ENCODE results near the gene ACTN4. TPM values are rescaled to one million over a fixed set of nuclear protein-coding genes. Genes with fewer than 3 reads are reported as not detected.
A peak's percentile ranks its signal among the peaks of the same experiment; 100 is the strongest.

ACTN4 gene
- total RNA-seq, 4 donors from 2014 or later = 342 to 463 (median 382) TPM

DNA sequence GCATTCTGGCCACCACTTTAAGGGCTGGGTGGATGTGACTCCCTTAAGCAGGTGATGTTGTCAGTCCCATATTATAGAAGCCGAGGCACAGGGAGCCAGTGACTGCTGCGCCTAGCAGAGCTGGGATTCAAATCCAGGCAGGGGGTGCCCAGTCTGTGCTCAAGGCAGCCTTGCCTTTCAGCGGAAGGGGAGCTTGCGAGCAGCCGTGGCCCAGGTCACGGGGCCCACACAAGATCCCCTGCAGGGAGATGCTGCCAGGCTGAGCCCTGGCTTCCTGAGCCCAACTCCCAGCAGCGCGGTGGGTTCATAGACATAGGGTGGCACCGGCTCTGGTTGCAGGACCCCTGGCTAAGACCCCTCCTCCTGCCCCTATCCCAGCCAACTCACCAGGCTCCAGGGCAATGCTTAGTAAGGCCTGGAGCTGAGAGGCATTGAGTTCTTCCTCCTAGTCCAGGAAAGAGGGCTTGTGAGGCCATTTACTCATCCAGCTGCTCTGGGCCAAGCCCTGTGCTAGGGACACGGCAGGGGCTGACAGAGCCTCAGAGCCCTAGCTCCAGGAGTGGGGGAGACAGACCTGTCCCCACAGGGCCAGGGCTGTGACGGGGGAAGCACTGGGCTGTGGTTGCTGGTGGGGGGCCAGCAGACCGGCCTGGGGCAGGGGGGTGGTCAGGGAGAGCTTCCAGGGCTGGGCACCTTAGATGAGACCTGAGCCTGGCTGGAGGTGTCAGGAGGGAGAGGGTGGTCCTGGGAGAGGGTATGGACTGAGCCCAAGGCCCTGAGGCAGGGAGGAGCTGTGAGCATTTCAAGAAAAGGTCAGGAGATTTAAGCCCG lies 87.2 kb downstream of the ACTN4 start:
- TF ChIP-seq EP300 (IDR thresholded peaks at IDR 0.05) (no peak), POLR2A (IDR thresholded peaks at IDR 0.05) (no peak)
- TF ChIP-seq, protein P1, sequence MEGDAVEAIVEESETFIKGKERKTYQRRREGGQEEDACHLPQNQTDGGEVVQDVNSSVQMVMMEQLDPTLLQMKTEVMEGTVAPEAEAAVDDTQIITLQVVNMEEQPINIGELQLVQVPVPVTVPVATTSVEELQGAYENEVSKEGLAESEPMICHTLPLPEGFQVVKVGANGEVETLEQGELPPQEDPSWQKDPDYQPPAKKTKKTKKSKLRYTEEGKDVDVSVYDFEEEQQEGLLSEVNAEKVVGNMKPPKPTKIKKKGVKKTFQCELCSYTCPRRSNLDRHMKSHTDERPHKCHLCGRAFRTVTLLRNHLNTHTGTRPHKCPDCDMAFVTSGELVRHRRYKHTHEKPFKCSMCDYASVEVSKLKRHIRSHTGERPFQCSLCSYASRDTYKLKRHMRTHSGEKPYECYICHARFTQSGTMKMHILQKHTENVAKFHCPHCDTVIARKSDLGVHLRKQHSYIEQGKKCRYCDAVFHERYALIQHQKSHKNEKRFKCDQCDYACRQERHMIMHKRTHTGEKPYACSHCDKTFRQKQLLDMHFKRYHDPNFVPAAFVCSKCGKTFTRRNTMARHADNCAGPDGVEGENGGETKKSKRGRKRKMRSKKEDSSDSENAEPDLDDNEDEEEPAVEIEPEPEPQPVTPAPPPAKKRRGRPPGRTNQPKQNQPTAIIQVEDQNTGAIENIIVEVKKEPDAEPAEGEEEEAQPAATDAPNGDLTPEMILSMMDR (IDR thresholded peaks at IDR 0.05) = no peak
- peak overlapping the region in 3 of 4 donors; percentile 70 to 84 (median 79) for H3K27ac ChIP-seq
- 27 to 71% methylated on average over 4 to 13 of the region's 13 CpGs for WGBS, 2 donors
- no peak for DNase-seq (ENCODE audit: low spot score in 2 of 2)
- H3K36me3 ChIP-seq = peaks cover 0 to 23% (median 6%) of the 10 kb centered on the region in 3 donors
- H3K4me3 ChIP-seq = peak overlapping the region in 1 of 4 donors; percentile 25
- no peaks in the 10 kb centered on the region for H3K9me3 ChIP-seq
- peaks cover 0 to 51% (median 16%) of the 10 kb centered on the region in 4 donors for H3K4me1 ChIP-seq
- H3K27me3 ChIP-seq = no peaks in the 10 kb centered on the region

DNA sequence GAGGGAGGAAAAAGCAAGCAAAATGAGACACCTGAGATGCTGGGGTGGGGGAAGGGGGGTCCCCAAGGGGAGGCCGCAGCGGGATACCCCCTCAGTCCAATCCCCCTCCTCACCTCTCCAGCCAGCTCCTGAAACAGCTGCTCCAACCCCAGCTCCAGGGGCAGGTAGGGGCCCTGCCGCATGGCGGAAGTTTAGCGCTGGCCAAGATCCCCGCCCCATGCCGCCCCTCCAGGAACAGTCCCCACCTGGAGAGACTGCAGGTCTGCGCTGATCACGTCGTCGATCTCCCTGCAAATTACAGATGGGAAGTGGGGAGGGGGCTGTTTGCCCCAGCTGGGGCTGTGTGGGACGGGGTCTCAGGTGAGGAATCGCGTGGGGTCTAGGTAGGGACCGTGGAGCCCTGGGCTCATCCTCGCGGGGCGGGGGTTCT lies 87.8 kb downstream of the ACTN4 start:
- no peak for DNase-seq (ENCODE audit: low spot score in 2 of 2)
- Histone ChIP-seq H3K27me3 (no peaks in the 10 kb centered on the region), H3K4me3 (peak overlapping the region in 1 of 4 donors; percentile 25), H3K4me1 (peaks cover 0 to 52% (median 16%) of the 10 kb centered on the region in 4 donors), H3K9me3 (no peaks in the 10 kb centered on the region), H3K36me3 (peaks cover 0 to 19% (median 6%) of the 10 kb centered on the region in 3 donors), H3K27ac (peak overlapping the region in 3 of 4 donors; percentile 70 to 84 (median 79))
- TF ChIP-seq EP300 (IDR thresholded peaks at IDR 0.05) (no peak), POLR2A (IDR thresholded peaks at IDR 0.05) (no peak)
- TF ChIP-seq, protein P1 (IDR thresholded peaks at IDR 0.05) = no peak
- WGBS, 2 donors = 32 to 45% methylated on average over 4 to 10 of the region's 18 CpGs

DNA sequence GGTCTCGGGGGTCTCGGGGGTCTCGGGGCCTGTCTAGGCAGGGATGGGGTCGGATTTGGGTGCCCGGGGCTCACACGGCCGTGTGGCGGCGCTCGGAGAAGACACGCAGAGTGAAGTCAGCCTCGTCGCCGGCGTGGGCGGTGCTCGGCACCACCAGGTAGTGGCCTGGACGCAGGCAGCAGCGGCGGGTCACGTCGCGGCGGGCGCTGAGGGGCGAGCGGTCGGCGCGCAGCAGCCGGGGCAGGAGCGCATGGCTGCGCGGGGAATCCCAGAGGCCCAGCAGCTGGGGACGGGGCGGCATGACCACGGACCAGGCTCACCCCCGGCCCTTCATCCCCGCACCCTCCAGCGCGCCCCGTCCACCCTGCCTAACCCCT lies 88.6 kb downstream of the ACTN4 start:
- no peak for TF ChIP-seq POLR2A (IDR thresholded peaks at IDR 0.05)
- TF ChIP-seq, protein P1 (IDR thresholded peaks at IDR 0.05) = no peak
- no peak for TF ChIP-seq EP300 (IDR thresholded peaks at IDR 0.05)
- Histone ChIP-seq H3K36me3 (peaks cover 0 to 11% (median 0%) of the 10 kb centered on the region in 3 donors), H3K27ac (peak overlapping the region in 3 of 4 donors; percentile 60 to 67 (median 63)), H3K4me1 (peaks cover 0 to 46% (median 16%) of the 10 kb centered on the region in 4 donors), H3K9me3 (no peaks in the 10 kb centered on the region), H3K4me3 (peak overlapping the region; percentile 20 to 52 (median 36)), H3K27me3 (no peaks in the 10 kb centered on the region)
- WGBS, 2 donors = 0% methylated on average over 8 of the region's 42 CpGs; no CpG with 5 or more reads in 1 of the 2 donors
- DNase-seq (ENCODE audit: low spot score in 2 of 2) = no peak

DNA sequence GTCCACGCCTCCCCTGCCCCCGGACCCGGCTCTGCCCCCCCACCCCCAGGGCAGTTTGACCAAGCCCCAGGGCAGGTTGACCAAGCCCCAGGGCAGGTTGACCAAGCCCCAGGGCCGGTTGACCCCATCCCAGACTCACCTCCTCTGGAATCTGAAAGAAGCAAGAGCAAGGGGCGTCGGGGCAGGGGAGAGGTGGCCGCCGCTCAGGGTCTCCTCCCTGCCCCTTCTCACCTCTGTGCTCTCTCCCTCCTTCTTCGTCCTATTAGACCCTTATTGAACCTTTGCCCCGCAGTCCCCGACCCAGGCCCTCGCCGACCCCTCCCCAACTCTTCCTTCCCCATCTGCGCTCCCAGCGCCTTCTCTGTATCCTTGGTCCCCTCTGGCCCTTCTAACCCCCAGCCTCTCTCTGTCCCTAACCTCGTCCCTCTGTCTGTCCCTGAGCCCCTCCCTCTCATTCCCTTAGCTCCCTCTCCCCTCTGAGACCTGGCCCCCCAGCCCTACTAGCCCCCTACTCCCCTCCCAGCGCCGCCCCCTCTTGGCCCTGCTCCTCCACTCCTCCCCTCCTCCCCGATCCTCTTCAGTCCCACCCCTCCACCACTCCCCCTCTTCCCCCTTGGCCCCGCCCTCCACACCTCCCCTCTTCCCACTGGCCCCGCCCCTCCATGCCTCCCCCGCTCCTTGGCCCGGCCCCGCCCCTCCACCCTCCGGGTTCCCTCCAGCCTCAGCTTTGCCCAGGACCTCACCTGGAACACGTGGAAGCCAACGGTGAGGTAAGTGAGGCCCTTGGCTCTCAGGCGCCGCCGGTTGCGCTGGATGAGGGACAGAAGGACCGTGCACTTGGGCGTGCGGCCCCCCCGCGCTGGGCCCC lies 89.2 kb downstream of the ACTN4 start:
- Histone ChIP-seq H3K4me1 (peaks cover 0 to 45% (median 16%) of the 10 kb centered on the region in 4 donors), H3K36me3 (peaks cover 0 to 7% (median 0%) of the 10 kb centered on the region in 3 donors), H3K4me3 (peak overlapping the region; percentile 20 to 52 (median 36)), H3K9me3 (no peaks in the 10 kb centered on the region), H3K27ac (peak overlapping the region in 3 of 4 donors; percentile 60 to 67 (median 63)), H3K27me3 (no peaks in the 10 kb centered on the region)
- WGBS, 2 donors = 9 to 19% methylated on average over 20 to 35 of the region's 36 CpGs
- TF ChIP-seq POLR2A (IDR thresholded peaks at IDR 0.05) (no peak), EP300 (IDR thresholded peaks at IDR 0.05) (no peak)
- TF ChIP-seq, protein P1 (IDR thresholded peaks at IDR 0.05) = no peak
- no peak for DNase-seq (ENCODE audit: low spot score in 2 of 2)
